Thyroid gland (tissue), 4 donors: ENCODE results near the gene PAX8. TPM values are rescaled to one million over a fixed set of nuclear protein-coding genes. Genes with fewer than 3 reads are reported as not detected.
A peak's percentile ranks its signal among the peaks of the same experiment; 100 is the strongest.

ENCODE experiments used
- DNase-seq, 2 donors: peaks; one replicate each; pipeline ENCODE4 v3.0.0-alpha.2; 2019
- H3K27ac ChIP-seq, 3 donors: fragments of 200-600 bp; sonication (generic); 1 replicate in 2 of 3; 2 replicates in 1 of 3; pipeline ENCODE4 v1.5.1; 2016 to 2019; ENCODE audit warnings: mild to moderate bottlenecking in 1 of 3, moderate library complexity in 1 of 3
- H3K27me3 ChIP-seq: fragments of 200-600 bp; sonication (generic); one replicate; pipeline ENCODE4 v1.5.1; 2019
- H3K36me3 ChIP-seq, 2 donors: fragments of 200-600 bp; sonication (generic); one replicate each; pipeline ENCODE4 v1.5.1; 2016 to 2019
- H3K4me1 ChIP-seq, 2 donors: fragments of 200-600 bp; sonication (generic); one replicate each; pipeline ENCODE4 v1.5.1; 2017 to 2019
- H3K4me3 ChIP-seq, 3 donors: fragments of 200-600 bp; sonication (generic); replicated peaks in 1 of 3; 1 replicate in 2 of 3; 2 replicates in 1 of 3; pipeline ENCODE4 v1.5.1; 2016; ENCODE audit warnings: mild to moderate bottlenecking in 1 of 3
- H3K9me3 ChIP-seq: fragments of 200-600 bp; sonication (generic); one replicate; pipeline ENCODE4 v1.5.1; 2017
- CTCF ChIP-seq, 6 experiments: fragments of 200-600 bp in 3 of 6; fragments of 450-650 bp in 3 of 6; sonication (generic) in 3 of 6; IDR thresholded peaks; one replicate each; pipeline ENCODE4 v1.5.1; 2016 to 2019; ENCODE audit warnings: antibody characterized with exemption in 6 of 6, mild to moderate bottlenecking in 2 of 6, inconsistent platforms in 1 of 6, moderate library complexity in 1 of 6
- POLR2A ChIP-seq, 2 donors: fragments of 450-650 bp; IDR thresholded peaks; one replicate each; pipeline ENCODE4 v1.6.1; 2017; ENCODE audit warnings: antibody characterized with exemption in 2 of 2, mild to moderate bottlenecking in 2 of 2, moderate library complexity in 1 of 2
- WGBS, 2 donors: methylation state at CpG; one replicate each; pipeline ENCODE4 v1.1.5; 2017; 5-methylcytosine and 5-hydroxymethylcytosine counted together
- intact Hi-C: fragments of 100-400 bp; cut with DNase I; formaldehyde crosslinking; loops from one replicate; pipeline ENCODE4 v1.15.1; 2023
- total RNA-seq, 4 donors: library from RNA; depleted of rRNA; stranded (reverse); fragments of >200 nt; gene quantifications; one replicate each; pipeline ENCODE4 v1.2.3, GENCODE V29; 2016

PAX8 gene
- total RNA-seq, 4 donors from 2014 or later: 1,318 to 2,156 (median 1,767) TPM

GRCh38 chr2:113252047-113252590, 26.6 kb downstream of the PAX8 start:
- Histone ChIP-seq H3K36me3 (peaks cover 30 to 34% of the 10 kb centered on the region in 2 donors), H3K4me1 (peaks cover 62 to 93% of the 10 kb centered on the region in 2 donors), H3K4me3 (no peak overlapping the region), H3K27ac (peak overlapping the region in 1 of 3 donors; percentile 23), H3K9me3 (no peaks in the 10 kb centered on the region), H3K27me3 (no peaks in the 10 kb centered on the region)
- 86 to 90% methylated on average over 3 of the region's 3 CpGs for WGBS, 2 donors
- intact Hi-C loops: no loop called here
- no peak for DNase-seq
- no peak for TF ChIP-seq CTCF (IDR thresholded peaks at IDR 0.05)
- TF ChIP-seq POLR2A (IDR thresholded peaks at IDR 0.05): peak in 1 of 2 donors; percentile 19

- DNase-seq: no peak
- Histone ChIP-seq H3K27ac (peak overlapping the region in 1 of 3 donors; percentile 83), H3K4me1 (peaks cover 69 to 93% of the 10 kb centered on the region in 2 donors), H3K9me3 (no peaks in the 10 kb centered on the region), H3K36me3 (peaks cover 38 to 42% of the 10 kb centered on the region in 2 donors), H3K27me3 (no peaks in the 10 kb centered on the region), H3K4me3 (no peak overlapping the region)
- WGBS, 2 donors: 67 to 69% methylated on average over 7 of the region's 7 CpGs
- TF ChIP-seq POLR2A (IDR thresholded peaks at IDR 0.05) (no peak), CTCF (IDR thresholded peaks at IDR 0.05) (no peak)
- intact Hi-C loops: no loop called here
Observed at GRCh38 chr2:113251118-113251517, 27.6 kb downstream of the PAX8 start.

- Histone ChIP-seq H3K4me3 (no peak overlapping the region), H3K36me3 (peaks cover 43 to 48% of the 10 kb centered on the region in 2 donors), H3K27me3 (no peaks in the 10 kb centered on the region), H3K27ac (peak overlapping the region; percentile 55 to 83 (median 67)), H3K4me1 (peaks cover 69 to 94% of the 10 kb centered on the region in 2 donors), H3K9me3 (no peaks in the 10 kb centered on the region)
- WGBS, 2 donors: 44 to 45% methylated on average over 9 of the region's 10 CpGs
- intact Hi-C loops: loop anchor here (5.0 kb wide), 1 partner anchor 123 kb away; no protein-coding TSS in a partner anchor
- peak; percentile 56 to 82 (median 72) for TF ChIP-seq CTCF (IDR thresholded peaks at IDR 0.05)
- no peak for TF ChIP-seq POLR2A (IDR thresholded peaks at IDR 0.05)
- DNase-seq: peak; percentile 75 to 78
Observed at GRCh38 chr2:113248997-113249770, 29.5 kb downstream of the PAX8 start.

GRCh38 chr2:113246606-113247005, 32.1 kb downstream of the PAX8 start:
- intact Hi-C loops: loop anchor here (5.0 kb wide), 1 partner anchor 126 kb away; no protein-coding TSS in a partner anchor
- DNase-seq: no peak
- 82 to 87% methylated on average over 14 of the region's 14 CpGs for WGBS, 2 donors

More at GRCh38 chr2:113246606-113247005, 32.1 kb downstream of the PAX8 start:
- peak overlapping the region in 2 of 3 donors; percentile 67 to 83 for H3K27ac ChIP-seq
- TF ChIP-seq POLR2A (IDR thresholded peaks at IDR 0.05) (no peak), CTCF (IDR thresholded peaks at IDR 0.05) (no peak)
- peaks cover 75 to 92% of the 10 kb centered on the region in 2 donors for H3K4me1 ChIP-seq
- H3K4me3 ChIP-seq: no peak overlapping the region
- H3K36me3 ChIP-seq: peaks cover 58% of the 10 kb centered on the region in 2 donors
- H3K27me3 ChIP-seq: no peaks in the 10 kb centered on the region
- H3K9me3 ChIP-seq: no peaks in the 10 kb centered on the region
